NCI-H510A (cell line): ENCODE data around the gene MTMR12.
"Not testable (repeated sequence)": the region's sequence is repeated elsewhere in the genome, so short reads cannot be mapped to it uniquely, and the experiment has no call there.

Source experiments
- DNase-seq: peaks from one replicate; lab custom pipeline; 2025; lab: John Stamatoyannopoulos, UW

The MTMR12 gene

GRCh38 chr5:32297181-32298058, 15.3 kb downstream of the MTMR12 start:
- DNase-seq: no peak

- not testable (repeated sequence) for DNase-seq
Observed at GRCh38 chr5:32295966-32296772, 16.6 kb downstream of the MTMR12 start.

GRCh38 chr5:32291591-32291990, 21.1 kb downstream of the MTMR12 start:
- DNase-seq: no peak

DNA sequence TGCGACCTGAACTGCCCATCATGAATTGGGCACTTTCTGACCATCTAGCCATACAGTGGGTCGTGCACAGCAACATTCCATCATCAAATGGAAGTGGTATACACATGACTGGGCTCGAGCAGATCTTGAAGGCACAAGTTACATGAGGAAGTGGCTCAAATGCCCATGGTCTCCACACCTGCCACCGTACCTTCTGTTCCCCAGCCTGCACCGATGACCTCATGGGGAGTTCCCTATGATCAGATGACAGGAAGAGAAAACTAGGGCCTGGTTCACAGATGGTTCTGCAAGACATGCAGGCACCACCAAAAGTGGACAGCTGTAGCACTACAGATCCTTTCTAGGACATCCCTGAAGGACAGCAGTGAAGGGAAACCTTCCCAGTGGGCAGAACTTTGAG, 21.8 kb downstream of the MTMR12 start:
- no peak for DNase-seq

DNA sequence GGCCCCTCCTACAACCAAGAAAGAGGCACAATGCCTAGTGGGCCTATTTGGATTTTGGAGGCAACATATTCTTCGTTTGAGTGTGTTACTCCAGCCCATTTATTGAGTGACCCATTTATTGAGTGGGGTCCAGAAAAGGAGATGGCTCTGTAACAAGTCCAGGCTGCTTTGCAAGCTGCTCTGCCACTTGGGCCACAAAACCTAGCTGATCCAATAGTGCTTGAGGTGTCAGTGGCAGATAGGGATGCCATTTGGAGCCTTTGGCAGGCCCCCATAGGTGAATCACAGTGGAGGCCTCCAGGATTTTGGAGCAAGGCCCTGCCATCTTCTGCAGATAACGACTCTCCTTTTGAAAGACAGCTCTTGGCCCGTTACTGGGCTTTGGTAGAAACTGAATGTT, 22.2 kb downstream of the MTMR12 start:
- DNase-seq: not testable (repeated sequence)

- not testable (repeated sequence) for DNase-seq
Observed at GRCh38 chr5:32289986-32290385, 22.8 kb downstream of the MTMR12 start.

DNA sequence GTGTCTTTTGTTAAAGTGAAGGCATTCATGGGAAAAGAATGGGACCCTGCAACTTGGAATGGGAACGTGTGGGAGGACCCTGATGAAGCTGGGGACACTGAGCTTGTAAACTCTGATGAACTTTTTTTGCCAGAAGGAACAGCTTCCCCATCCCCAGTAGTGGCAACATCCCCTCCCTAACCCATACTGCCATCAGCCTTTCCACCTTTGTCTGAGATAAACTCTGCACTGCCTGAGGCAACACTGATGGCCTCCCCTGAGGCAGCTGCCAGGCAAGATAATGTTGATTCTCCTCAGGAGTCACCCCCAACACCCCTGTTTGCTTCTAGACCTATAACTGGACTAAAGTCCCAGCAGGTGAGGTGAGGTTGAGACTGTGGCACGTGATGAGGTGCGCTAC, 24.6 kb downstream of the MTMR12 start:
- not testable (repeated sequence) for DNase-seq

DNA sequence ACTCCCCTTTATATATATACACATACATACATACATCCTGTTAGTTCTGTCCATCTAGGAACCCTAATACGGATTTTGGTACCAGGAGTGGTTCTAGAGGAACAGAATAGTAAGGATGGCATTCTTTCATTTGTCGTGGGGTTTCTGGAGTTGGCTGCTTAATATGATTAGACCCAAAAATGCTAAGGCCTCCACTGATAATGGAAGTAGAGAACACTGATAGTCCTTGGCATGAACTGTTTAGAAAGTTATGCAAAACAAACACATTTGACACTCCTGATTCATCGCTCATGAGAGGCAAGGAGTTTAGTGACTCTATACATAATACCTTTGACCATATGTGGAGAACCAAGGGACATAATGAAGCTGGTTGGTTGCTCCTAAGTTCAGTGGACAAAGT, 25.2 kb downstream of the MTMR12 start:
- DNase-seq: not testable (repeated sequence)

DNA sequence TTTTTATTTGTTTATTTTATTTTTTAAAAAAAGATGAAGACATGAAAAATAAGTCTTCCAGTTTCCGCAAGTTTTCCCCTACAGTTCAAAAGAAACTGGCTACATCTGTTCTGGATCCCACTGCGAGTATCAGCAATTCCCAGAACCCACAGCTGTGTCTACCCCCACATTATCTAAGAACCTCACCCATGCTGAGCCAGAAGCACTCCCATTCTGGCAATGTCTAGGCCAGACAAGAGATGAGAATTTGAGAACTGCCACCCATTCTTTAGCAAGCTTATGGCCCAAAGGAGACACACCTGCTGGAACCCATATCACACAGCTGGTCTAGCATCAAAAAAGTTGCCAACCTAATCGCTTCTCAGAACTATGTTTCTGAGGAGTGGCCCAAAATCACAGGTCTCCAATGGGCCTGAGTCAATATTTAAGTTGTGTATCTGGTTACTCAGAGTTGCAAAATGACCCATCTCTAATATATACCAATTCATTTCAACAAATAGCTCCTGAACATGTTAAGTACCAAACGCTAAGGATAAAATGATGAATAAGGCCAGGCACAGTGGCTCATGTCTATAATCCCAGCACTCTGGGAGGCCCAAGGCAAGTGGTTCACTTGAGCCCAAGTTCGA, 27.1 kb downstream of the MTMR12 start:
- no peak for DNase-seq

- no peak for DNase-seq
Observed at GRCh38 chr5:32283539-32284377, 29.0 kb downstream of the MTMR12 start.

GRCh38 chr5:32283061-32283460, 29.7 kb downstream of the MTMR12 start:
- no peak for DNase-seq

- no peak for DNase-seq
Observed at GRCh38 chr5:32282633-32283032, 30.1 kb downstream of the MTMR12 start.

DNA sequence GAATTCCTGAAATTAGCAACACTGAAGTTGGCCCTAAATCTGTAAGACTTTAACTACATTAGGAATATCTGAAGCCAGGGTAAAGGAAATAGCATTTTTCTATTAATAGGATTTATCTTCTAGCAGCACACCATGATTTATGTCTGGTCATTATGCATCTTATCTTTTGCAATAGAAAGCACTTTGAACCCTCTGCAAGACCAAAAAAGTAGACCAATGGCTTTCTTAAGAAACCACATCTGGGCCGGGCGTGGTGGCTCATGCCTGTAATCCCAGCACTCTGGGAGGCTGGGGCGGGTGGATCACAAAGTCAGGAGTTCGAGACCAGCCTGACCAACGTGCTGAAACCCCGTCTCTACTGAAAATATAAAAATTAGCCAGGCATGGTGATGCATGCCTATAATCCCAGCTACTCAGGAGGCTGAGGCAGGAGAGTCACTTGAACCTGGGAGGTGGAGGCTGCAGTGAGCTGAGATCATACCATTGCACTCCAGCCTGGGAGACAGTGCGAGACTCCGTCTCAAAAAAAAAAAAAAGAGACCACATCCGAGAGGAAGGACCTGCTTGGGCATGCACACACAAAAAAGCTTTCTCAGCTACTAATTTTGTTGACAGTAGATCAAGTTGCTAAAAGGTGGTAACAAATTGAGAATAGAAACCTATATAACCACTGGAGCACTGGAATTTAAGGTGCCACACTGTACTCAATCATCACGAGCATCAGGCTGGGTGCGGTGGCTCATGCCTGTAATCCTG, 31.2 kb downstream of the MTMR12 start:
- DNase-seq: not testable (repeated sequence)

DNA sequence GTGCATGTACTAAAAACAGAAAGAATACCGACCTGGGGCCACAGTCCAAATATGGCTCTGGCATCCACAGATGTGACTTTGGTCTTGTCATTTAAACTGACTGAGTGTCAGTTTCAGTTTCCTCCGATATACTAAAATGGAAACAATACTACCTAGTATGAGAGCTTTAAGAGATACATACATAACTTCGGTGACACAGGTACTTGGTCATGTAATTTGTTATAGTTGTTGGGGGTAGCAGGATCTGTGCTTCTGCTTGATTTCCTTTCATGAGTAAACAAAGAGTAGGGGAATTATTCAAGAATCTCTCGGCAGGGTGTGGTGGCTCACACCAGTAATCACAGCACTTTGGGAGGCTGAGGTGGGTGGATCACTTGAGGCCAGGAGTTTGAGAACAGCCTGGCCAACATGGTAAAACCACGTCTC, 32.1 kb downstream of the MTMR12 start:
- no peak for DNase-seq

- DNase-seq: no peak
Observed at GRCh38 chr5:32279786-32280185, 33.0 kb downstream of the MTMR12 start.

DNA sequence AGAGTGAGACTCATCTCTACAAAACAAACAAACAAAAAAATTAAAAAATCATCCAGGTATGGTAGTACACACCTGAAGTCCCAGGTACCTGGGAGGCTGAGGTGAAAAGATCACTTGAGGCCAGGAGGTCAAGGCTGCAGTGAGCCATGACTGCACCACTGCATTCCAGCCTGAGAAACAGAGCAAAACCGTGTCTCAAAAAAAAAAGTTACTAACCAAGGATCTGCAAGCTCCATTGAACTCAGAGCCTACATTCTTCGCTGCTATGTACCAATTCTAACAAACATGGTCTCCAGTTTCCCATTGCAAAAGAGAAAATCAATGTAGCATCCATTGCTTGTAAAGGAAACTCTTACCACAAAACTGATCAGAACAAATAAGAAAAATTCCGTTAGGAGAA, 33.5 kb downstream of the MTMR12 start:
- no peak for DNase-seq

DNA sequence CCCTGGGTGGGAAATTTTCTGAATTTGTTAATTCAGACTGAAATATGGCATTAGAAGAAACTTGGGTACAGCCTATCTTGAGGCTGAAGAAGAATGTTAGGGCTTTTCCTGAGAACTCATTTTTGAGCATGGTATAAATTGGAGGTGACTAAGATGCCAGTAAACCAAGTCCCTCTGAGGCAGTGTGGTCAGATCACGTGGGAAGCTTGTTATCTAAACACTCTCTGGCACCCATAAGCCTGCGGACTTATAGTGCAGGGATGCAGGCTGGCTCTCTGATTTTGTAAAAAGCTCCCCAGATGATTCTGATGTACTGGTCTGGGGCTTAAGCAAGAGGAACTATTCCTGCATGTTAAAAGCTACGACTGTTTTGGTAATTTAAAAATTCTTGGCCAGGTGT, 34.3 kb downstream of the MTMR12 start:
- no peak for DNase-seq

GRCh38 chr5:32277798-32278197, 34.9 kb downstream of the MTMR12 start:
- no peak for DNase-seq

DNA sequence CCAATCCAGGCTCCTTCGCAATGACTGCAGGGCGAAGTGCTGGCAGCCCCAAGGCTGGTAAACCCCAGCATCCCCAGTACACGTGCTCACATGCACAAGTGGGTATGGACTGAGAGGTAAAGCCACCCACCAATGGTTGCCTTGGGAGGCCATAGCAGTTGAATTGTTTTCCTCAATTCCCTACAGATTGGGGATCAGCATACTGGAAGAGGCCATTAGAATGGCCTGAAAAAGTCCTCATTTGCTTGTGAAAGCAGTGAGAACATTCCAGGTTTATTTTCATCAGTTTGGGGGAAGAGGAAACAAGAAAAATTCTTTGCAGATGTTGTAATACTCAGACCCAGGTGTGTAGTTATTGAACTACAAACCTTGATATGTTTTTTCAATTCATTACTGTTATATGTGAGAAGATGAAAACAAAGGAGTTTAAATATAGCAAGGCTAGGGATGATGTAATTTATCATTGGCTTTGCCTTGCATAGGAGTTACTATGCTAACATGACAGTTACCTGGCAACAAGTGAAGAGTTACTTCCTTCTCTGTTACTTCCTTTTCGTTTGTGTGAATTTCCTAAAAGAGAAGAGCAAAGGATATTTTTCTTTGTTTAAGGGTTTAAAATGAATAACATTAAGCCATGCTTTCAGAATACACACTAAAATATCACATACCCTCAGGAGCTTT, 36.4 kb downstream of the MTMR12 start:
- no peak for DNase-seq

- no peak for DNase-seq
Observed at GRCh38 chr5:32275396-32275741, 37.4 kb downstream of the MTMR12 start.
